ENCODE results near the gene CDON.

The CDON gene

DNA sequence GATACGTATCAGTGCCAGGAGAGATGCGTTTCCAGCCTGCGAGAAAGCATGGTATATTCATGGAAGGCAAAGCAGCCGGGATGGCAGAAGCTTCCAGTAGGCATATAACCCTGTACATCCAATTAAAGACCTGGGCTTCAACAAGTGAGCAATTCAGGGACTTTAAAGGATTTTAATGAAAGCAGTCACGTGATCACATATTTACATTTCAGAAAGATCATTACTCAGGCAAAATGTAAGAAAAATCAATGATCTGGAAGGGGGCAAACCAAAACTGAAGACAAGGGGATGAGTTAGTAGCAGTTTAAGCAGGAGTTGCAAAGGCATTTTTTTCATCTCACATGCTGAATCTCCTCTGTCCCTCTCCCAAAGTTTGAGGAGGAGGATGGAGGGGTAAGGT lies 7.8 kb downstream of the CDON start:
- no peak overlapping the region for H3K4me3 ChIP-seq (ENCODE audit: low read depth, low read length)
- TF ChIP-seq CTCF (IDR thresholded peaks at IDR 0.05; ENCODE audit: low read depth, low read length), result no peak

DNA sequence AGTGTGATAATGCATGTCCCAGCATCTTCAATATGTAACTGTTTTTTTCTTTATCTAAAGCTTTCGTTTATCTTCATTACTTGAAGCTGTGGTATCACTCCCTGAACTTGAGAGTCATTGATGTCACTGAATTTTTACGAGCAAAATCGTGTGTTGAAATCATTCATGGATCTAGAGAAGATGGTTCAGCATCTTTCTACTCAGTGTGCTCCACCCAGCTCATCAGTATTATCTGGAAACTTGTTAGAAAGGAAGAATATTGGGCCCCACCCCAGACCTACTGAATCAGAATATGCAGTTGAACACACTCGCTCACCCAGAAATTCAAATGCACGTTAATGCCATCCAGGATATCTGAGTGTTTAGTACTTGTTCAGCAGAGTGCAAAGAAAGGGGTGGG lies 8.3 kb downstream of the CDON start:
- H3K4me3 ChIP-seq (ENCODE audit: low read depth, low read length), result no peak overlapping the region
- TF ChIP-seq CTCF (IDR thresholded peaks at IDR 0.05; ENCODE audit: low read depth, low read length), result no peak

DNA sequence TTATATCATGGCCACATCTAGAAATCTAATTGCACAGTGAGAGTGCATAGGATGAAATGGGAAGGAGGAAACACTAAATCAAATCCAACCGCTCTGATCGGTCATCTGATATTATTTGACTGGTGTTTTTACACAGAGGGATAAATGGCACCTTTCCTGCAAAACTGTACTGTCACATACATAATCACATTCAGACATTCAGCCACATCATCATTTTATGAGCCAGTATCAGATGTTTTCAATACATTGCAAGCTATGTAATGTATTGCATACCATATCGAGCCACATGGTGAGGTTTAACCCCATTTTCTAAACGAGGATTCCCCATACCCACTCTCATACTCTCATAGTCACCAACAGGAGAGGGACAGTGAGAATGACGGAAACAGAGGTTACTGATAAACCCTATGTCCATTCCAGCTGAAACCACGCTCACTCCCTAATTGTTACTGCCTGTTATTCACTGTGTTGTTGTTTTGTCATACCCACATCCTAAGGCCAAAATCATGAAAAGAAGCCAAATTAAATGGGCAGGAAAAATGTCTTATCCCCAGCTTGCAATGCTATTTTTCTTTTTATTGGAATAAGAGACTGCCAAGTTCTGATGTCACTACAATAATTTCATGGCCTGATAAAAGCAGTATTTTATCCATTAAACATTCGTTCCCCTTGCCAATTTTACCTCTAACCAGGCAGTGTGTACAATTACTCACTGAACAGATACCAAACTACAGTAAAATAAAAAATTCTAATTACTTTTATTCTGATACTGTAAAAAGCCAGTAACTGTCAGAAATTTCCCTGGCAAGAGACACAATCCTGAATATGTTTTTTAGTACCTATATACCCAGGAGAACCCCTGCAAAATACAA lies 9.0 kb downstream of the CDON start:
- TF ChIP-seq CTCF (IDR thresholded peaks at IDR 0.05; ENCODE audit: low read depth, low read length), result no peak
- H3K4me3 ChIP-seq (ENCODE audit: low read depth, low read length), result no peak overlapping the region

GRCh38 chr11:126051117-126051516 lies 11.5 kb downstream of the CDON start:
- no peak overlapping the region for H3K4me3 ChIP-seq (ENCODE audit: low read depth, low read length)
- TF ChIP-seq CTCF (IDR thresholded peaks at IDR 0.05; ENCODE audit: low read depth, low read length), result no peak

DNA sequence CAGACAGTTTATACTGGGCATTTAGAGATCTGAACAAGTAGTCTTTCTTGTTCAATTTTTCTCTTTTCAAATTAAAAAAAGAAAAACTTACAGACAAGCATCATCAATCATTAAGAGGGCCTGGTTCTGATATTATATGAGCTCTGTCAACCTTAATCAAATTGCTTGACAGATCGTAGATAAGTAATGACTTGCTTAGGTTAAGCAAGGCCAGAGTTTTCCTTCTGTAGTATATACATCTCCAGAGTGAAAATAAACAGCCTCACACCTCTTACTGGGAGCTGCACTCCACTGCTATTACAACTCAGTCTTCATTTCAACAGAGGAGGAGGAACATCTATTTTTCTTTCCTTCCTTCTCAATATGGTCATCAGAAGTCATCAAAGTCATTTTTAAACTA lies 13.5 kb downstream of the CDON start:
- no peak overlapping the region for H3K4me3 ChIP-seq (ENCODE audit: low read depth, low read length)
- no peak for TF ChIP-seq CTCF (IDR thresholded peaks at IDR 0.05; ENCODE audit: low read depth, low read length)

DNA sequence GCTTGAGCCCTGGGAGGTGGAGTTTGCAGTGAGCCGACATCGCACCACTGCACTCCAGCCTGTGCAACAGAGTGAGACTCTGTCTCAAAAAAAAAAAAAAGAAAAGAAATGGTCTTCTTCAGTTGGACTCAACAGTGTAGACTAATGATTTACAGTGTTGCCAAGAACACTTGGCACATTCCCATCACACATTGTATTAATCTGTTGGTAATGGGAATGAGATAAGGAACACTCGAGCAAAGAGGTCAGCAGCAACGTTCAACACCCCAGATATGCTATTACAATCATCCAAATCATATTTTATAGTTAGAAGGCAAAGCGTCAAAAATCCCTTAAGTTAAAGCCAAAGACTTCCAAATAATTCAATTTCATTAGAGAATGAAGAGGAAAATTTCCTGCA lies 14.5 kb downstream of the CDON start:
- TF ChIP-seq CTCF (IDR thresholded peaks at IDR 0.05; ENCODE audit: low read depth, low read length), result no peak
- no peak overlapping the region for H3K4me3 ChIP-seq (ENCODE audit: low read depth, low read length)

GRCh38 chr11:126046570-126047195 lies 16.0 kb downstream of the CDON start:
- H3K4me3 ChIP-seq (ENCODE audit: low read depth, low read length), result no peak overlapping the region
- TF ChIP-seq CTCF (IDR thresholded peaks at IDR 0.05; ENCODE audit: low read depth, low read length), result no peak
